ENCODE results near the gene GRIN1. TPM values are rescaled to one million over a fixed set of nuclear protein-coding genes. Genes with fewer than 3 reads are reported as not detected.
A peak's percentile ranks its signal among the peaks of the same experiment; 100 is the strongest.

Gene GRIN1
- total RNA-seq, 4 donors from 2014 or later, result 0.14 TPM; not detected in 3

- WGBS, 2 donors (ENCODE audit: low coverage in 1 of 2), result 85% methylated on average over 17 of the region's 30 CpGs; no CpG with 5 or more reads in 1 of the 2 donors
- H3K27me3 ChIP-seq, result no peaks in the 10 kb centered on the region
- peaks cover 5 to 41% (median 38%) of the 10 kb centered on the region in 4 donors for H3K4me1 ChIP-seq
- peak overlapping the region in 3 of 4 donors; percentile 26 to 47 (median 31) for H3K4me3 ChIP-seq
- H3K27ac ChIP-seq, result peak overlapping the region; percentile 83 to 89 (median 85)
- TF ChIP-seq EP300 (IDR thresholded peaks at IDR 0.05; ENCODE audit: low read depth), result no peak
- TF ChIP-seq, protein P1, sequence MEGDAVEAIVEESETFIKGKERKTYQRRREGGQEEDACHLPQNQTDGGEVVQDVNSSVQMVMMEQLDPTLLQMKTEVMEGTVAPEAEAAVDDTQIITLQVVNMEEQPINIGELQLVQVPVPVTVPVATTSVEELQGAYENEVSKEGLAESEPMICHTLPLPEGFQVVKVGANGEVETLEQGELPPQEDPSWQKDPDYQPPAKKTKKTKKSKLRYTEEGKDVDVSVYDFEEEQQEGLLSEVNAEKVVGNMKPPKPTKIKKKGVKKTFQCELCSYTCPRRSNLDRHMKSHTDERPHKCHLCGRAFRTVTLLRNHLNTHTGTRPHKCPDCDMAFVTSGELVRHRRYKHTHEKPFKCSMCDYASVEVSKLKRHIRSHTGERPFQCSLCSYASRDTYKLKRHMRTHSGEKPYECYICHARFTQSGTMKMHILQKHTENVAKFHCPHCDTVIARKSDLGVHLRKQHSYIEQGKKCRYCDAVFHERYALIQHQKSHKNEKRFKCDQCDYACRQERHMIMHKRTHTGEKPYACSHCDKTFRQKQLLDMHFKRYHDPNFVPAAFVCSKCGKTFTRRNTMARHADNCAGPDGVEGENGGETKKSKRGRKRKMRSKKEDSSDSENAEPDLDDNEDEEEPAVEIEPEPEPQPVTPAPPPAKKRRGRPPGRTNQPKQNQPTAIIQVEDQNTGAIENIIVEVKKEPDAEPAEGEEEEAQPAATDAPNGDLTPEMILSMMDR (IDR thresholded peaks at IDR 0.05), result no peak
- TF ChIP-seq POLR2AphosphoS5 (IDR thresholded peaks at IDR 0.05), result no peak
- TF ChIP-seq POLR2A (IDR thresholded peaks at IDR 0.05), result no peak
- no peaks in the 10 kb centered on the region for H3K36me3 ChIP-seq
- intact Hi-C loops (cut with DNase I; ENCODE audit: low total_unique reads), result no loop called here
- DNase-seq, result no peak
- in situ Hi-C loops (cut with MboI; ENCODE audit: low pct_ligation_motif_present in 1 of 4, low pct_unique_long_range_greater_than_20kb in 1 of 4, low sequenced_read_pairs in 3 of 4), result loop anchor here in 1 of 4 donors (25.0 kb wide), 1 partner anchor 106 kb away; the partner anchor contains the start of gene DPP7
- no peaks in the 10 kb centered on the region for H3K9me3 ChIP-seq
These were observed 79.3 kb downstream of the GRIN1 start for GRCh38 chr9:137218212-137218753.

Small RNAs within 50 kb of the gene (small RNA-seq; reads per million reads assigned to genes)
- gene MIR3621, result 0 reads per million in 4 donors
- 0 to 0.36 (median 0) reads per million in 4 donors for gene RF00153

Other genes starting within 250 kb of the GRIN1 start
- gene FBXW5, start 194.4 kb upstream of the GRIN1 start, total RNA-seq, result 100 to 1,000 TPM; 294 to 820 (median 446) TPM
- 1 to 10 TPM in 3 of 4 donors, not detected in 1; 4.3 to 7.9 (median 6.4) TPM for gene C8G, start 193.9 kb upstream of the GRIN1 start, total RNA-seq
- 10 to 100 TPM in 1 of 4 donors, 1 to 10 TPM in 3; 1.2 to 52.7 (median 5.5) TPM for gene LCN12, start 186.9 kb upstream of the GRIN1 start, total RNA-seq
- gene PTGDS, start 161.7 kb upstream of the GRIN1 start, total RNA-seq, result 10 to 100 TPM in 3 of 4 donors, 1 to 10 TPM in 1; 6.8 to 59.1 (median 17.8) TPM
- under 1 TPM in 2 of 4 donors, not detected in 2; 0.27 to 0.75 TPM for gene LCNL1, start 156.2 kb upstream of the GRIN1 start, total RNA-seq
- gene PAXX, start 146.7 kb upstream of the GRIN1 start, total RNA-seq, result 10 to 100 TPM; 49.3 to 85.2 (median 66.0) TPM
- gene CLIC3, start 142.6 kb upstream of the GRIN1 start, total RNA-seq, result 1 to 10 TPM in 2 of 4 donors, not detected in 2; 2.5 to 3.8 TPM
- gene ABCA2, start 110.9 kb upstream of the GRIN1 start, total RNA-seq, result 100 to 1,000 TPM in 2 of 4 donors, 10 to 100 TPM in 2; 51.1 to 204 (median 96.5) TPM
- gene FUT7, start 107.1 kb upstream of the GRIN1 start, total RNA-seq, result not detected
- 100 to 1,000 TPM in 2 of 4 donors, 10 to 100 TPM in 2; 58.0 to 972 (median 274) TPM for gene NPDC1, start 93.0 kb upstream of the GRIN1 start, total RNA-seq
- gene ENTPD2, start 85.1 kb upstream of the GRIN1 start, total RNA-seq, result 10 to 100 TPM in 3 of 4 donors, 1 to 10 TPM in 1; 3.6 to 17.1 (median 14.1) TPM
- 10 to 100 TPM in 1 of 4 donors, 1 to 10 TPM in 2, under 1 TPM in 1; 0.37 to 37.2 (median 3.3) TPM for gene SAPCD2, start 68.6 kb upstream of the GRIN1 start, total RNA-seq
- gene UAP1L1, start 61.6 kb upstream of the GRIN1 start, total RNA-seq, result 10 to 100 TPM in 2 of 4 donors, 1 to 10 TPM in 2; 6.4 to 28.8 (median 11.7) TPM
- 100 to 1,000 TPM in 1 of 4 donors, 10 to 100 TPM in 3; 56.5 to 106 (median 70.0) TPM for gene MAN1B1, start 52.2 kb upstream of the GRIN1 start, total RNA-seq
- gene DPP7, start 24.4 kb upstream of the GRIN1 start, total RNA-seq, result 100 to 1,000 TPM in 2 of 4 donors, 10 to 100 TPM in 2; 54.2 to 141 (median 103) TPM
- 100 to 1,000 TPM in 1 of 4 donors, 10 to 100 TPM in 3; 31.8 to 437 (median 64.8) TPM for gene LRRC26, start 30.9 kb downstream of the GRIN1 start, total RNA-seq
- gene TMEM210, start 32.9 kb downstream of the GRIN1 start, total RNA-seq, result not detected
- 100 to 1,000 TPM in 2 of 4 donors, 10 to 100 TPM in 2; 37.0 to 176 (median 70.3) TPM for gene ANAPC2, start 49.4 kb downstream of the GRIN1 start, total RNA-seq
- gene SSNA1, start 49.5 kb downstream of the GRIN1 start, total RNA-seq, result 100 to 1,000 TPM in 2 of 4 donors, 10 to 100 TPM in 2; 93.5 to 104 (median 99.8) TPM
- 100 to 1,000 TPM in 2 of 4 donors, 10 to 100 TPM in 2; 76.2 to 228 (median 117) TPM for gene TPRN, start 61.6 kb downstream of the GRIN1 start, total RNA-seq
- gene TMEM203, start 66.5 kb downstream of the GRIN1 start, total RNA-seq, result 10 to 100 TPM; 18.9 to 42.1 (median 28.7) TPM
- gene NDOR1, start 66.5 kb downstream of the GRIN1 start, total RNA-seq, result 10 to 100 TPM; 14.3 to 47.5 (median 22.0) TPM
- 10 to 100 TPM in 1 of 4 donors, 1 to 10 TPM in 2, not detected in 1; 2.3 to 26.5 (median 7.5) TPM for gene RNF208, start 83.1 kb downstream of the GRIN1 start, total RNA-seq
- not detected for gene CYSRT1, start 86.0 kb downstream of the GRIN1 start, total RNA-seq
- gene RNF224, start 88.3 kb downstream of the GRIN1 start, total RNA-seq, result not detected
- gene SLC34A3, start 91.7 kb downstream of the GRIN1 start, total RNA-seq, result not detected
- 100 to 1,000 TPM; 223 to 390 (median 348) TPM for gene TUBB4B, start 102.1 kb downstream of the GRIN1 start, total RNA-seq
- not detected for gene STPG3, start 112.1 kb downstream of the GRIN1 start, total RNA-seq
- gene NELFB, start 116.2 kb downstream of the GRIN1 start, total RNA-seq, result 10 to 100 TPM; 28.1 to 90.5 (median 53.9) TPM
- gene TOR4A, start 138.6 kb downstream of the GRIN1 start, total RNA-seq, result 100 to 1,000 TPM in 1 of 4 donors, 10 to 100 TPM in 3; 49.2 to 121 (median 71.7) TPM
- 100 to 1,000 TPM in 3 of 4 donors, 10 to 100 TPM in 1; 92.0 to 343 (median 134) TPM for gene NRARP, start 163.1 kb downstream of the GRIN1 start, total RNA-seq